ENCODE data around the gene DIP2C. TPM values are rescaled to one million over a fixed set of nuclear protein-coding genes. Genes with fewer than 3 reads are reported as not detected.
"Not testable (repeated sequence)": the region's sequence is repeated elsewhere in the genome, so short reads cannot be mapped to it uniquely, and the experiment has no call there.

DIP2C gene
- total RNA-seq, 2 experiments from 2014 or later = 2.0 to 2.3 TPM

DNA sequence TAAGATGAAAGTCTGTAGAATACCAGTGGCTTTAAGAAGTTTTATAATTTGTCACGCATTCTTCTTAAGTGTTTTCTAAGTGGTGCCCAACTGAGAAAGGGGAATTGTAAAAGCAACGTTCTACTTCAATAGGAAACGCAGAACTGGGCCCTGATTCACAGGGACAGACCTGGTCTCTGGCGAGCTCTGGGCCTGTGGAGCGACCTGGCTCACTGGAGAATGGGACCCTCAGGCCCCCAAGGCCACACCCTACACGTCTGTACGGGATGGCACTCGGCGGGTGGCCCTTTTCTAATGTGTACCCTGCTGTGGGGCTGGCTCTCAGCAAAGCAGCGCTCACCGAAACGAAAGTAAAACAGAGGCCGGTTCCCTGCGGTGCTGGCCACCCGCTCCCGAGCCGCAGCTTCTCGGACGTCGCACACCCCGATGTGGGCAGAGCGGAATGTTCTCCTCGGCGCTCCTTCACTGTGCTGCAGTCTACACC is 205.0 kb downstream of the DIP2C start:
- peak overlapping the region; percentile 97 for H3K27ac Mint-ChIP-seq
- DNase-seq = peak; percentile 49
- H3K4me1 Mint-ChIP-seq = peaks cover 17% of the 10 kb centered on the region
- peak overlapping the region; percentile 79 for H3K4me3 Mint-ChIP-seq
- H3K36me3 Mint-ChIP-seq (ENCODE audit: low read depth) = no peaks in the 10 kb centered on the region
- CTCF ChIA-PET = interaction anchor here (0.8 to 1.5 kb wide), 2 partner anchors 26 to 56 kb away, joined by 3 to 4 read pairs; no protein-coding TSS in a partner anchor
- H3K9me3 Mint-ChIP-seq = no peaks in the 10 kb centered on the region
- POLR2A ChIA-PET = no interaction called here
- H3K27me3 Mint-ChIP-seq = no peaks in the 10 kb centered on the region

- Mint-ChIP-seq H3K36me3 (ENCODE audit: low read depth) (no peaks in the 10 kb centered on the region), H3K4me1 (peaks cover 17% of the 10 kb centered on the region), H3K27me3 (no peaks in the 10 kb centered on the region), H3K27ac (no peak overlapping the region), H3K9me3 (no peaks in the 10 kb centered on the region), H3K4me3 (no peak overlapping the region)
- ChIA-PET CTCF (no interaction called here), POLR2A (no interaction called here)
- no peak for DNase-seq
Measured at GRCh38 chr10:483261-483660, 206.2 kb downstream of the DIP2C start.

- DNase-seq = no peak
- Mint-ChIP-seq H3K4me3 (no peak overlapping the region), H3K36me3 (ENCODE audit: low read depth) (no peaks in the 10 kb centered on the region), H3K27me3 (no peaks in the 10 kb centered on the region), H3K4me1 (peaks cover 17% of the 10 kb centered on the region), H3K27ac (no peak overlapping the region), H3K9me3 (no peaks in the 10 kb centered on the region)
- POLR2A ChIA-PET = no interaction called here
- CTCF ChIA-PET = no interaction called here
Measured at GRCh38 chr10:482848-483247, 206.6 kb downstream of the DIP2C start.

GRCh38 chr10:482051-482501 is 207.4 kb downstream of the DIP2C start:
- H3K4me3 Mint-ChIP-seq = no peak overlapping the region
- H3K4me1 Mint-ChIP-seq = peaks cover 17% of the 10 kb centered on the region
- peaks cover 2% of the 10 kb centered on the region for H3K9me3 Mint-ChIP-seq
- H3K27me3 Mint-ChIP-seq = no peaks in the 10 kb centered on the region
- H3K27ac Mint-ChIP-seq = no peak overlapping the region
- H3K36me3 Mint-ChIP-seq (ENCODE audit: low read depth) = peaks cover under 1% of the 10 kb centered on the region
- POLR2A ChIA-PET = no interaction called here
- CTCF ChIA-PET = no interaction called here
- DNase-seq = no peak

DNA sequence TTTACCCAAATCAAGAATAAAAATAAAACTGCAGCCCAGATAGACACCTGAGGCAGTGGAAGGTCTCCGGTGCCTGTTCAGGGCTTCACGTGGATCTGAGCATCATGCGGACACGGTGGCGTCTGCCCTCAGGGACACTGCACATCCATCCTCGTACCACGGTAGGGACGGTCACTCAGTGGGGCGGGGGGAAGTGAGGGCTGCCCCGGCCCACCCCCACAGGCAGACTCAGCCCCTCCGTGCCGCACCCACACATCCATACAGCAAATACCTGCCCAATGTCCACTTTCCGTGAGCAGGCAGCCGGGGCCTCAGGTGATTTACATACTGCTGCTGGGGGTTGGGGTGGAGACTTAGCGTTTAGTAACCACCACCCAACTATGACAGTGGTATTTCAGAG is 207.8 kb downstream of the DIP2C start:
- peaks cover 5% of the 10 kb centered on the region for H3K9me3 Mint-ChIP-seq
- ChIA-PET POLR2A (no interaction called here), CTCF (no interaction called here)
- peaks cover 20% of the 10 kb centered on the region for H3K4me1 Mint-ChIP-seq
- no peaks in the 10 kb centered on the region for H3K27me3 Mint-ChIP-seq
- H3K27ac Mint-ChIP-seq = no peak overlapping the region
- DNase-seq = no peak
- peaks cover 3% of the 10 kb centered on the region for H3K36me3 Mint-ChIP-seq (ENCODE audit: low read depth)
- no peak overlapping the region for H3K4me3 Mint-ChIP-seq

DNA sequence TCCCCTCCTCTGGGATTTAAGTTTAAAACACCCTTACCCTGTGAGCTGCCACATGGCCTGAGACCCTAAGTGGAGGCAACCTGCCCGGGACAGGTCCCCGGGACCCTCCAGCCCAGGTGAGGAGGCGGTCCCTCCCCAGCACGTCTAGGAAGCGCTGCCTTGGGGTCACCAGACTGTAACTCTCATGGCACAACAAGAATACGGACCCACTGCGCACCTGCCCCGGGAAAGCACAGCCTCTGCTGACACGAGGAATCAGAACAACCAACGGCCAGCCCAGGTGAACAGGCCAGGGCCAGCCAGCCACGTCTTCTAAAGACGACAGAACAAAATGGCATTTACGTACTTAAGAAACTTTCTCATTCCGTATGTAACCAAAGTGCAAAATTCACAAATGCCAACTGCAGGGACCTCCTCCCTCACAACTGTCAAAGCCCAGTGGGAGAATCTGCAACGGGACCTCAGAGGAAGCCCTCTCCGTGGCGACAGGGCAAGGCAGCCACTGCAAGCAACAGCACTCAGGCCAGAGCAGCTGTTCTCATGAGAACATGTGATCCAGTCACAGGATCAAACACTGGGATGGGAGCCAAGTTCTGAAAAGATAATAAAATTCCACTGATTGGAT is 208.4 kb downstream of the DIP2C start:
- no peak for DNase-seq
- H3K9me3 Mint-ChIP-seq = peaks cover 5% of the 10 kb centered on the region
- no peak overlapping the region for H3K4me3 Mint-ChIP-seq
- peaks cover 17% of the 10 kb centered on the region for H3K4me1 Mint-ChIP-seq
- H3K27me3 Mint-ChIP-seq = no peaks in the 10 kb centered on the region
- H3K27ac Mint-ChIP-seq = no peak overlapping the region
- ChIA-PET CTCF (no interaction called here), POLR2A (no interaction called here)
- H3K36me3 Mint-ChIP-seq (ENCODE audit: low read depth) = peaks cover 5% of the 10 kb centered on the region

GRCh38 chr10:480498-480927 is 209.0 kb downstream of the DIP2C start:
- POLR2A ChIA-PET = no interaction called here
- H3K36me3 Mint-ChIP-seq (ENCODE audit: low read depth) = peaks cover 5% of the 10 kb centered on the region
- no peak for DNase-seq

GRCh38 chr10:479706-480497 is 209.6 kb downstream of the DIP2C start:
- H3K4me3 Mint-ChIP-seq; CTCF ChIA-PET; H3K27me3 Mint-ChIP-seq; H3K9me3 Mint-ChIP-seq; POLR2A ChIA-PET; H3K36me3 Mint-ChIP-seq (ENCODE audit: low read depth); DNase-seq; H3K27ac Mint-ChIP-seq: not testable (repeated sequence)
- H3K4me1 Mint-ChIP-seq = peaks cover 11% of the 10 kb centered on the region

More at GRCh38 chr10:480498-480927, 209.0 kb downstream of the DIP2C start:
- Mint-ChIP-seq H3K27ac (no peak overlapping the region), H3K4me1 (peaks cover 14% of the 10 kb centered on the region), H3K9me3 (peaks cover 6% of the 10 kb centered on the region), H3K27me3 (no peaks in the 10 kb centered on the region), H3K4me3 (no peak overlapping the region)
- CTCF ChIA-PET = no interaction called here

GRCh38 chr10:478471-479245 is 210.8 kb downstream of the DIP2C start:
- Mint-ChIP-seq H3K36me3 (ENCODE audit: low read depth) (peaks cover 5% of the 10 kb centered on the region), H3K27ac (peak overlapping the region; percentile 26), H3K4me1 (peaks cover 3% of the 10 kb centered on the region), H3K27me3 (peaks cover 3% of the 10 kb centered on the region), H3K4me3 (no peak overlapping the region), H3K9me3 (peaks cover 12% of the 10 kb centered on the region)
- ChIA-PET CTCF (no interaction called here), POLR2A (no interaction called here)
- DNase-seq = no peak

DNA sequence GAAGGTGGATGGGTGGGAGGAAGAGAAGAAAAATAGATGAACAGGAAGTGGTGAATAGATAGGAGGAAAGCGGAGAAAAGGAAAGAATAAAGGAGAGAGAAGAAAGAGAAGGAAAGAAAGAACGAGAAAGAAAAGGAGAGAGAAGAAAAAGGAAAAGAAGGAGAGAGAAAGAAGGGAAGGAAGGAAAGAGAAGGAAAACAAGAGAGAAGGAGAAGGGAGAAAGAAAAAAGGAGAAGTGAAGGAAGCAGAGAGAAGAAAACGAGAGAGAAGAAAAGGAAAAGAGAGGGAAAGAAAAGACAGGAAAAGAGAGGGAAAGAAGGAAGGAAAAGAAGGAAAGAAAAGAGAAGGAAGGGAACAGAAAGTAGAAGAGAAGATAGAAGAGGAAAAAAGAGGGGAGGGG is 211.8 kb downstream of the DIP2C start:
- peaks cover 12% of the 10 kb centered on the region for H3K9me3 Mint-ChIP-seq
- peaks cover 3% of the 10 kb centered on the region for H3K4me1 Mint-ChIP-seq
- ChIA-PET POLR2A (no interaction called here), CTCF (no interaction called here)
- no peak overlapping the region for H3K4me3 Mint-ChIP-seq
- H3K36me3 Mint-ChIP-seq (ENCODE audit: low read depth) = peaks cover 5% of the 10 kb centered on the region
- H3K27ac Mint-ChIP-seq = peak overlapping the region; percentile 36
- DNase-seq = no peak
- peaks cover 6% of the 10 kb centered on the region for H3K27me3 Mint-ChIP-seq

DNA sequence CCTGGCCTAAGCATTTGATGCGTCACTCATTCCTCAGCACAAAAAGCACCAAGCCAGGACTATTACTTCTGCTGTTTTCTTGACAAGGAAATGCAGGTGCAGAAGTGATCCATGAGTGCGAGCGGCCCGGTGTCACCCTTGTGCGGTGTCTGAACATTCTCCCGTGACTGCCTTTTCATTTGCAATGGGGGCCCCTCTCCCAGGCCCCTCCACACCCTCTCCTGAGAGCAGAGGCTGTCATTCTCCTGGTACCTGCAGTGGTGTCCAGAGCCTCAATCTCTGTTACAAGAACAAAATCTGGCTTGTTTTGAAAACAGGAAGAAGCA is 213.1 kb downstream of the DIP2C start:
- DNase-seq = no peak
- ChIA-PET CTCF (no interaction called here), POLR2A (no interaction called here)
- Mint-ChIP-seq H3K36me3 (ENCODE audit: low read depth) (peaks cover 5% of the 10 kb centered on the region), H3K27me3 (peaks cover 6% of the 10 kb centered on the region), H3K27ac (no peak overlapping the region), H3K4me1 (peaks cover 9% of the 10 kb centered on the region), H3K9me3 (peaks cover 12% of the 10 kb centered on the region), H3K4me3 (no peak overlapping the region)

DNA sequence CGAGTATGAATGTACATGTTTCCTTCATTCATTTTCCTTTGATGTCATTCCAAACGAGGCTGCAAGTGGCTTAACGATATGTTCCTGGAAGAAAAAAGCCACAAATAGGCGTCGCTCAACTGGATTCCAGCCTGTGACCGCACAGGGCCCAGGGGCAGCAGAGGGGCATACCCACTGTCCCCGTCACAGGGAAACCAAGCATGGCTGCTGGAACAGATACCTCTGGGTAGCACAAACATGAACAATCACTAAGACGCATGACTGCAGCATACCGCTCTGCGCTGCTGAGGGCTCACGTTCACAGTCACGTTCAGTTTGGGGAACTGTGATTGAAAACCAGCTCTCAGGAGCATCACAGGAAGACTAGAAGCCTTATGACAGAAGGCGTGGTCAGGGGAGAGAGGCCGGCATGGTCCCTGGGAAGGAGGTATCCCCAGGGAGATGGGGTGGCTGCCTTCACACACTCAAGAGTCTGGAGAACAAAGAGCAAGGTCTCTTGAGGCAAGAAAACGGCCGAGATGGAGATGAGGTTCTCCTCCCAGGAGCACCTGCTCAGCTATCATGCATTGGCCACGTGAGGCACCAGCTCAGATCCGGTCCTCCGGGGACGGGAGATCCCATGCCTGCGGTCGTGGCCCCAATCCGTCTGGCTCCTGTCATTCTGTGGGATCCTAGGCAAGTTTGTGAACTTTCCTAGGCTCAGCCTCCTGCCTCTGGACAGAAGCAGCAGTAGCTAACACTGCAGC is 213.6 kb downstream of the DIP2C start:
- Mint-ChIP-seq H3K36me3 (ENCODE audit: low read depth) (peaks cover 5% of the 10 kb centered on the region), H3K4me3 (no peak overlapping the region), H3K27me3 (peaks cover 6% of the 10 kb centered on the region), H3K9me3 (peaks cover 12% of the 10 kb centered on the region), H3K27ac (no peak overlapping the region), H3K4me1 (peaks cover 13% of the 10 kb centered on the region)
- CTCF ChIA-PET = no interaction called here
- DNase-seq = no peak
- POLR2A ChIA-PET = no interaction called here

DNA sequence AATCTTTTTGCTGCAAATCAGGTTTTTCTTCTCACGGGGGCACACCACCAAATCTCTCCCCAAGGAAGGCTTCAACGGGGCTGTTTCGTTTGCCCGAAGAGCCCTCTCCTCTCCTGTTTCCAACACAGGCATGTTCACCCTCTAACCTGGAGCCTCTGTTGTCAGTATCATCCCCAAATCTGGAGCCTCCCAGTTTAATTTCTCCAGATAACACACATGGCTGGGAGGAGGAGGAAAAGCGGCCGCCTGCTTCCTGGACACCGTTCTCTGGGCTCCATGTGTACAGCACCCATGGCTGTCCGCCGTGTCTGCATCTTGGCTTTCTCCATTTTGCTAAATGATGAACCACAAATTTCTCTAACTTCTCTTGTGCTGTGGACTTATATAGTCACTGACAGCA is 214.5 kb downstream of the DIP2C start:
- DNase-seq = no peak
- H3K27ac Mint-ChIP-seq = no peak overlapping the region
- ChIA-PET POLR2A (no interaction called here), CTCF (no interaction called here)
- H3K27me3 Mint-ChIP-seq = peaks cover 6% of the 10 kb centered on the region
- peaks cover 12% of the 10 kb centered on the region for H3K9me3 Mint-ChIP-seq
- H3K4me1 Mint-ChIP-seq = peaks cover 22% of the 10 kb centered on the region
- H3K4me3 Mint-ChIP-seq = no peak overlapping the region
- peaks cover 6% of the 10 kb centered on the region for H3K36me3 Mint-ChIP-seq (ENCODE audit: low read depth)

Data from activated CD4-positive, alpha-beta T cell treated with anti-CD3 and anti-CD28 coated beads, Interleukin-2, amount 10 ng/mL, durations not matched to agents 7 days and 5 days (primary cell).